Activated CD4-positive, alpha-beta T cell treated with anti-CD3 and anti-CD28 coated beads for 24 hours (primary cell): Measurements from ENCODE around the gene HARBI1.
"Not testable (repeated sequence)": the region's sequence is repeated elsewhere in the genome, so short reads cannot be mapped to it uniquely, and the experiment has no call there.

Experiments used
- DNase-seq, 2 donors: peaks; one replicate each; pipeline ENCODE4 v3.0.0-alpha.2; 2020; ENCODE audit warnings: low read depth in 2 of 2

HARBI1 gene

DNA sequence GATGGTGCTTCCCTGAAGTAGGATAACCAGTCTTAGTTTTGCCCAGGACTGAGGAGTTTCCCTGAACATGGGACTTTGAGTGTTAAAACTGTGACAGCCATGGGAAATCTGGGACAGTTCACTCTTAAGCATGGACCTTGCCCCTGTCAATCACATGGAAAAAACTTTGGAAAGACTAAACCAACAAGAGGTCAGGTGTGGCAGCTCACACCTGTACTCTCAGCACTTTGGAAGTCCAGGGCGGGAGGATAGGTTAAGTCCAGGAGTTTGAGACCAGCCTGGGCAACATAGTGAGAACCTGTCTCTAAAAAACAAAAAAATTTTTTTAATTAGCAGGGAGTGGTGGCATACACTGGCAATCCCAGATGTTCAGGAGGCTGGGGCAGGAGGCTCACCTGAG is 19.9 kb downstream of the HARBI1 start:
- no peak for DNase-seq

- no peak for DNase-seq
Observed at GRCh38 chr11:46594785-46595184, 22.2 kb downstream of the HARBI1 start.

GRCh38 chr11:46594374-46594700 is 22.7 kb downstream of the HARBI1 start:
- DNase-seq, result no peak

DNA sequence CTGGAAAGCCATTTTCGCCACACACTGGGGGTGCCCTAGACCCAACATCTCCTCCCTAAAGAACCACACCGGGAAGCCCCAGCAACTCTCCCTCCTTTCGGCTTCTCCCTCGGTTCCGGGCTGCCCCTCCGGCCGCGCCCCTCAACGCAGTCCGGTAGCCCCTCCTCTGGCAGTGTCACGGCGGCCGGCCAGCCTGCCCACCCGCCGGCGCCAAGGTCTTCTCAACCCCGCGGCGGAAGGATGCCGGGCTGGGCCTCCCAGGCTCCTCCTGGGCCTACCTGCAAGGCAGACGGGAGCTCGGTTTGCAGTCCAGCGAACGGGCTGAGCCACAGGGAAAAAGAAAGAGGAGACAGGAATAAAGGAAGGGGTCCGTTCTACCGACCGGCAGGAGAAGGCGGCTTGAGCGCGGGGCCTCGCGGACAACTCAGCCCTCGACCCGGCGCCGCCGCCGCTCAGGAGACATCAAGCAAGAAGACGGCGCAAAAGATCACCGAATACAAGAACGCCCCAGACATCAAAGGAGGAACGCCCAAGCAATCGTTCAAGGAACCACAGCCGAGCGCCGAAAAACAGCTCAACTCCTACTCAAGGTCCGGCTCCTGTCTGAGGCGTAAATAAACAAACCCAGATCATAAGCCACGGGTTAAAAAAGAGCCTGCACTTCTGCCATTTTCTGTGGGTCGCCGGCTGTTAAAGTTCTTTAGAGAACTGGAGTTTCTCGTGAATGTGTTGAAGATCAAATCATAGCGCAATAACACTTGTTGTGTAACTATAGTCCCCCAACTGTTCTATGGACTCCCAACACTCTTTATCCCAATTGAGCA is 23.3 kb downstream of the HARBI1 start, which contains the start of gene AMBRA1:
TSS of gene AMBRA1 (minus strand) at position 474 of the 824 bp plus-strand sequence. CDS start 45,643 bp downstream, outside the sequence.
- DNase-seq, result peak; percentile 72 to 79

DNA sequence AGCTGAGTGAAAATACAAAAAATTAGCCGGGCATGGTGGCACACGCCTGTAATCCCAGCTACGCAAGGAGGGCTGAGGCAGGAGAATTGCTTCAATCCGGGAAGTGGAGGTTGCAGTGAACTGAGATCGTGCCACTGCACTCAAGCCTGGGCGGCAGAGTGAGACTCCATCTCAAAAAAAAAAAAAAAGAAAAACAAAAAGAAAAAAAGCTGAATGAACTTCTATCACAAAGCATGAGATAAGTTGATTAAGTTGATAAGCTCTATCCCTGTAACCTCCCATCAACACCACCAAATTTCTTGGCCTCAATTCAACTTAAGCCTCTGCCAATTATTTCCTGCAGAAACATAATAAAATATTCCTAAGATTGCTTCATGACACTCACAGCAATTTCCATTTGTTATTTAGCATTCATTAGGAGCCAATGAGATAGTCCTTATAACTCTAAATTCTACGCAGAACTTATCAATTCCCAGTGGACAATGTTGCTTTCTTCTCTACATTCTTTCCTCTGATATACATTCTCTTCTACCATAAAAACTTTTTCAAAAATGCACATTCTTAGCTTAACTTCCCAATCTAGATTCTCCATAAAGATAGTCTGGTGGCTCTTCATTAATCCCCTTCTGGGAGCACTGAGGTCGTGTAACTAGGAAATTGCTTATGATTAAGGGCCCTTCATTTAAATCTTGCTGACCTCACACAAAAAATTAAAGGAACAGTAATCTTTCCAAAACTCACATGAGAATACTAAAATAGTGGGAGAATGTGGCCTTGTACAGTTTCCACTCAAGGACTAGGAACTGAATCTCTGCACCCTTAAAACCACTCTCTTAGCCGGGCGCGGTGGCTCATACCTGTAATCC is 26.1 kb downstream of the HARBI1 start:
- no peak for DNase-seq

- no peak for DNase-seq
Observed at GRCh38 chr11:46588915-46589314, 28.1 kb downstream of the HARBI1 start.

DNA sequence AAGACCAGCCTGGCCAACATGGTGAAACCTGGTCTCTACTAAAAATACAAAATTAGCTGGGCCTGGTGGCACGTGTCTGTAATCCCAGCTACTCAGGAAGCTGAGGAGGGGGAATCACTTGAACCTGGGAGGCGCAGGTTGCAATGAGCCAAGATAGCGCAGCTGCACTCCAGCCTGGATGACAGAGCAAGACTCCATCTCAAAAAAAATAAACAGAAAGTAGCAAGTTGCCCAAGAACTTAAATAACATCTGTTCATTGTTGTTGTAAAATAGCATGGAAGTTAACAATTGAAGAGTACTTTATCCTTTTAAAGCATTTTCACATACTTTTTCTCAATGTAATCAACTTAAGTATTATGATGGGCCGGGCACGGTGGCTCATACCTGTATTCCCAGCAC is 28.9 kb downstream of the HARBI1 start:
- no peak for DNase-seq

DNA sequence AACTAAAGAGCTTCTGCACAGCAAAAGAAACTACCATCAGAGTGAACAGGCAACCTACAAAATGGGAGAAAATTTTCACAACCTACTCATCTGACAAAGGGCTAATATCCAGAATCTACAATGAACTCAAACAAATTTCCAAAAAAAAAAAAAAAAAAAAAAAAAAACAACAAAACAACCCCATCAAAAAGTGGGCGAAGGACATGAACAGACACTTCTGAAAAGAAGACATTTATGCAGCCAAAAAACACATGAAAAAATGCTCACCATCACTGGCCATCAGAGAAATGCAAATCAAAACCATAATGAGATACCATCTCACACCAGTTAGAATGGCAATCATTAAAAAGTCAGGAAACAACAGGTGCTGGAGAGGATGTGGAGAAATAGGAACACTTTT is 33.5 kb downstream of the HARBI1 start:
- DNase-seq, result not testable (repeated sequence)

DNA sequence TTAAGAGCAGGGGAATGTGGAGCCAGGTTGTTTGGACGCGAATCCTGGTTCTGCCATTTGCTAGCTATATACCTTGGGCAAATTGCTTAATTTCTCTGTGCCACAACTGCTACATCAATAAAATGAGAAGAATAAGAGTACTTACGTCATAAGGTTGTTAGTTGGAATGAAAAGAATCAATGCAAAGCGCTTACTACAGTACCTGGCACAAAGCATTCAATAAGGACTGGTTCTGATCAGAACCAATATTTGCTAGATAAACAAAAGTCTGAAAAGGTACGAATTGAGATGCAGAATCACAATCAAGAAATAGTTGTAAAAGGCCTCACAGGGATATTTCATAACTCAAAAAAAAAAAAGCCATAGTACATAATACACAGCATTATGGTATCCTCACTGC is 34.4 kb downstream of the HARBI1 start:
- DNase-seq, result no peak

- DNase-seq, result no peak
Observed at GRCh38 chr11:46577058-46577457, 40.0 kb downstream of the HARBI1 start.

DNA sequence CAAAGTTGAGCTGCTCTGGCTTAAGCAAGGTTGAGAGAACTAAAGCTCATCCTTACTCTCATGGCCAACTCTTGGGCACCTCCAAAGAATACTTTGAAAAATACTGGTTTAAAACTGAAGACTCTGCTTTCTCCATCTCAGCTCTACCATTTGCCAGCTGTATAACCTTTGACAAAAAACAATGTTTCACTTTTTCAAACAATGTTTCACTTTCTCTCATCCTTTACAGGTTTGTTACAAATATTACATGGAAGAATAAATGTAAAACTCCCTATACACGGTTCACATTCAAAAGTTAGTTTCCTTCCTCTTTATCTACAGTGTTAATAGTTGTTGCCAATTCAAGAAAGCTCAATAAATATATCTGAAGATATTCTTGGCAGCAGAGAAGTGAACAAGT is 42.4 kb downstream of the HARBI1 start:
- DNase-seq, result no peak

- no peak for DNase-seq
Observed at GRCh38 chr11:46570790-46571398, 46.1 kb downstream of the HARBI1 start.

DNA sequence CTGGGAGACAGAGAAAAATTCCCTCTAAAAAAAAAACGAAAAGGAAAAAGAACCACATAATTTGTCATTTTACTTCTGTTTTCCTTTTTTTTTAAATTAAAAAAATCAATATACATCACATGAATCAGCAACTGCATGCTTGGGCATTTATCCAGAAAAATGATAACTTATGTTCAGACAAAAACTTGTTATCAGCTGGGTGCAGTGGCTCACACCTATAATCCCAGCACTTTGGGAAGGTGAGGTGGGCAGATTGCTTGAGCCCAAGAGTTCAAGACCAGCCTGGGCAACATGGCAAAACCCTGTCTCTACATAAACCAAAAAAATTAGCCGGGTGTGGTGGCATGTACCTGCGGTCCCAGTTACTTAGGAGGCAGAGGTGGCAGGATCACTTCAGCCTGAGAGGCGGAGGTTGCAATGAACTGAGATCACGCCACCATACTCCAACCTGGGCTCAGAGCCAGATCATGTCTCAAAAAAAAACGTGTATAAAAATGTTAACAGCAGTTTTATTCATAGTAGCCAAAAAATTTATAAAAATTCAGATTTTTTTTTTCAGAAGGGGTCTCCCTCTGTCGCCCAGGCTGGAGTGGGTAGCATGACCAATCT is 51.7 kb downstream of the HARBI1 start:
- no peak for DNase-seq

- DNase-seq, result no peak
Observed at GRCh38 chr11:46564459-46564858, 52.6 kb downstream of the HARBI1 start.

GRCh38 chr11:46562527-46562926 is 54.5 kb downstream of the HARBI1 start:
- DNase-seq, result no peak

DNA sequence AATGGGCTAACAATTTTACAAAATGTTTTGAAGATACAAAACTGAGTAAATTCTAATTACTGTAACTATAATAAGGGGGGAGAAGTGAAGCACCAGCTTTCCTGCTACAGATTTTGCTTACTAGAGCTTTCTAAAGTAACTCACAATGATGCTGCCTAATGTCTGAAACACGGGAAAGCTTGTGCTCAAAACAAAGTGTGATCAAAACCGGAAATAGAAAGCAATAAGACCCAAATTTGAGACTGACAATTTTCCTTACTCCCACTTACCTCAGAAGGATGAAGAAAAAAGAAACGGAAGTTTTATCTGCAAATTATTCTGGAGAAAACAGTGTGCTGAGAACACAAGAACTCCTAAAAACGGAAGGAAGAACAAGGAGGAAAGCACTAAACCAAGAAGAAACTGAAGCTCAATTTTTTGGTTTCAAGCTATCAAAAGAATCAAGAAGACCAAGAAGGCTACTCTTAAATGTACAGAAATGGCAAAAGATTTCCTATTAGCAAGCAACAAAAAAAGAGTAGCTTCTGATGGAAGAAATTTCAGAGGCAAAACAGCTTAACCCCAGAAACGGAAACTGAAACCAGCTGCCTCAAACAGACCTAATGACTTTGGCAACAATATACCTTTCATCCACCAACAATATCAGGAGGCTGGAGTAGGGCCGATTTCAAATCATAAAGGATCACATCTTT is 56.6 kb downstream of the HARBI1 start:
- no peak for DNase-seq

DNA sequence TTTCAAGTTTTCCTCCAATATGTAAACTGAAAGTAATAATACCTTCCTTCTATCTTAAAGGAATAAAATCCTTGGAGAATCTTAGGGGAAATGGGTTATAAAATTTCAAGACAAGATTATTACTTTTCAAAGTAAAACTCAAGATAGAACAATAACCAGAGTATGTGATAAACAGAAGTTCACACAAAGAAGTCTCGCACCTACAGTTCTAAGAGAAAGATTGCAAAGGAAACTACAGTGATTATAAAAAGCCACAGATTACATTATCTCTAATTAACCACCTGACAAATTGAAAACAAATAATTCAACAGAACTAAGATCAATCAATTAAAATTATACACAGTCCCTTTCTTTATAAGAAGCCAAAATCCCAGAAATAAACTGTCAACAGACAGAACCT is 57.2 kb downstream of the HARBI1 start:
- DNase-seq, result no peak

DNA sequence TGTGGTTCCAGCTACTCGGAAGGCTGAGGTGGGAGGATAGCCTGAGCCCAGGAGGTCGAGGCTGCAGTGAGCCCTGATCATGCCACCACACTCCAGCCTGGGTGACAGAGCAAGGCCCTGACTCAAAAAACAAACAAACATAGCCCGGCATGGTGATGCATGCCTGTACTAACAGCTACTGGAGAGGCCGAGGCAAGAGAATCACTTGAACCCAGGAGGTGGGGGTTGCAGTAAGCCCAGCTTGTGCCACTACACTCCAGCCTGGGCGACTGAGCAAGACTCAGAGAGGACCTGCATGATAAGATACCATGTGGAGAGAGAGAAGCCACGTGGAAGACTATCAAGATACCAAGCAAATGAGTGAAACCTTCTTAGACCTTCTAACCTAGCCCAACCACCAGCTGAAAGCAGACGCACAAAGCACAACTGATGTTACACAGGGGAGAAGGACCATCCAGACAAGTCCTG is 59.3 kb downstream of the HARBI1 start:
- no peak for DNase-seq

DNA sequence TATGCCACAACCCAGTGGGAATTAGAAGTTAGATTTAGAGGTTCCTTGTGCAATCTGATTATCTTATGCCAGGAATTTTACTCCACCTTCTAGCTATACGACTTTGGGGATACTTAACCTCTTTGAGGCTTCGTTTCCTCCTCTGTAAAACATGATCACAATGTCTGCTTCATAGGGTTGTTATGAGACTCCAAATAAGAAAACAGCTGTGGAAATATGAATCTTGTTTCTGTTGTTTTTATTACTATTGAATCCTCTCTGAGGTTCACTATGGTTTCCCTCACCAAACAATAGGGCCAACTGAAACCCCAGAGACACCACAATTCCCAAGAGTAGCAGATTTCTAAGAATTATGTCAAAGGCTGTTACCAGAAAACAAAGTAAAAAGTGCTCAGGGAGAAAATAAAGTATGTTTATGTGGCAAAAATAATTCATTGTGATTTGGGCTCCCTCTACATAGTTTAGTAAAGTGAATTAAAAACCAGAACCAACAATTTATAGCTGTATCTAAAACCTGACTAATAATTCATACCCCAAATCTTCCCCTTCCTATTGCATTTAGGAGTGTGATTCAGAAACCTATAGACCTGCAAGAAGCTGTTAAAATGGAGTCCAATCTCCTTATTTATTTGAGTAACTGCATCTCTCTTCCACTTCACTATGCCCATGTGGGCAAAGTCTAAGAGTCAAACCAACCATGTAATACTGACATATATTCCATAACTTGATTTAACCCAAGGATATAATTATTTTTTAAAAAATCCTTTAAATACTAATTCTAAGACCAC is 61.6 kb downstream of the HARBI1 start:
- DNase-seq, result no peak
